ENCODE results near the gene MIOS.

The MIOS gene

GRCh38 chr7:7566651-7567611 lies at the start of gene MIOS:
TSS of gene MIOS (plus strand) at chr7:7566884. CDS start at chr7:7572476, 5,592 bp downstream.
- in situ Hi-C loops (cut with MboI; ENCODE audit: low sequenced_read_pairs), result no loop called here

DNA sequence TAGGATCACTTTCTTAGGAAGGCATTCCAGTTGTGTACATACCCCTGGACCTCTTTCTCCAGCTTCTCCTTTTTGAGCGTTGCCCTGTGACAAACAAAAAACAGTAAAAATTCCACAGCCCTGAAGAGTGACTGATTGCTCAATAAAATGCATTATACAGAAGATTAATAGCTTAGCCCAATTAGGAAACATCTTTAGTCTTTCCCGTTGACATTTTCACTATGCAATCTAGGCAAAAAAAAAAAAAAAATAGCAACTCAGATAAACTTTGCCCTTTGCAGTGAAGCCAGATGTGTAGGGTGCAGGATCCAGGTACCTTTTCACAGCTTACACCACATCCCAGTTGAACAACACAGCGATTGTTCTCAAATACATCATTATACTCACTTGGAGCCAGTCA lies 48.9 kb upstream of the MIOS start:
- in situ Hi-C loops (cut with MboI; ENCODE audit: low sequenced_read_pairs), result no loop called here

- in situ Hi-C loops (cut with MboI; ENCODE audit: low sequenced_read_pairs), result no loop called here
These were observed 47.6 kb upstream of the MIOS start for GRCh38 chr7:7519056-7519455.

GRCh38 chr7:7519528-7519927 lies 47.2 kb upstream of the MIOS start:
- in situ Hi-C loops (cut with MboI; ENCODE audit: low sequenced_read_pairs), result no loop called here

- in situ Hi-C loops (cut with MboI; ENCODE audit: low sequenced_read_pairs), result no loop called here
These were observed 45.4 kb upstream of the MIOS start for GRCh38 chr7:7521259-7521658.

- in situ Hi-C loops (cut with MboI; ENCODE audit: low sequenced_read_pairs), result no loop called here
These were observed 44.3 kb upstream of the MIOS start for GRCh38 chr7:7522421-7522820.

GRCh38 chr7:7524121-7524520 lies 42.6 kb upstream of the MIOS start:
- in situ Hi-C loops (cut with MboI; ENCODE audit: low sequenced_read_pairs), result no loop called here

DNA sequence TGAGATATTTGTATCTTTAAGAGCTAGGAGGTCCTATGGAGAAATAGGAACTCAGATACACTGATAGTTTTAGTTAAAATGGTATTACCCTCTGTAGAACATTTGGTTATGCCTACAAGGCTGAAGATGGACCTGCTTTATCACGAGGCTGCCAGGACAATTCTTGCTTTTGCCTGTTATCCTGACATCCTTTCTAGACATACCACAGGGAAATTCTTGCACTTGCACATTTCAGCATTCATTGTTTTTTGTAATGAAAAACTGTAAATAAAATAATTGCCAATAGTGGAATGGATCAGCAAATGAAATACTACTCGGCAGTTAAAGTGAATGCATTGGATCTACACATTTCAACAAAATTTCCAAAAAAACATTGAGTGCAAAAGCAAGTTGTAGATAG lies 40.7 kb upstream of the MIOS start:
- in situ Hi-C loops (cut with MboI; ENCODE audit: low sequenced_read_pairs), result no loop called here

DNA sequence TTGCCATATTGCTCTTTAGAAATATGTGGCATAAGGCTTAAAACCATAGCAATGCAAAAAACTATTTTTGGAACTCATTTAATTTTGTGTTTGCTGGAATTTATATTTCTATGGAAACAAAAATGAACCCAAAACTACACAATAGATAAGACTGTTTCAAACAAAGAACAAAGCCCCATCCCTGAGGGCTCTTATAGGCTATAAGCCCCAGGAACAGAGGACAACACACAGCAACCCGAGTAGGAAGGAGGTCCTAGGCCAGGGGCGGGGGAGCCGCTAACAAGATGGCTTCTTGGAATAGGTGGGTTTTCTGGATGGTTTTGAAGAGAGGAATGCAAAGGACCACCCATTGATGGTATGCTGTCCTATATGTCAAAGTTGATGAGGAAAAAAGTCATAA lies 39.6 kb upstream of the MIOS start:
- in situ Hi-C loops (cut with MboI; ENCODE audit: low sequenced_read_pairs), result no loop called here

DNA sequence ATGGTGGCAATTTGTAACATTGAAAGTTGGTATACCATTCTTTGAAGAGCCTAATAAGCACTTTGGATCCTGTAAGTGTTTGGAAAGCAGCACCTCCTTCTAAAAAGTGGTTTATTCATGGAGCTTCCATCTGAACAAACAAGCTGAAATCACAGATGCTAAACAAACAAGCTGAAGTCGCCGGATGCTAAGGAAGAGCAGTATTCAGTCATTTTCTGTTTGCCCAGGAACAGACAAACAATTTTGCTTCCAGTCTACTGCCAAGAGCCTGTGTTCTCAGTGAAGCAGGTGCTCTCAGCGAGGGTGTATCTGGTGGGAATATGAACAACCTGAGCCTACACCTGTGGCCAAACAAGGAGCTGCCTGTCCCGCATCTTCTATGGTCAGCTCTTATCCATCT lies 37.4 kb upstream of the MIOS start:
- in situ Hi-C loops (cut with MboI; ENCODE audit: low sequenced_read_pairs), result no loop called here

DNA sequence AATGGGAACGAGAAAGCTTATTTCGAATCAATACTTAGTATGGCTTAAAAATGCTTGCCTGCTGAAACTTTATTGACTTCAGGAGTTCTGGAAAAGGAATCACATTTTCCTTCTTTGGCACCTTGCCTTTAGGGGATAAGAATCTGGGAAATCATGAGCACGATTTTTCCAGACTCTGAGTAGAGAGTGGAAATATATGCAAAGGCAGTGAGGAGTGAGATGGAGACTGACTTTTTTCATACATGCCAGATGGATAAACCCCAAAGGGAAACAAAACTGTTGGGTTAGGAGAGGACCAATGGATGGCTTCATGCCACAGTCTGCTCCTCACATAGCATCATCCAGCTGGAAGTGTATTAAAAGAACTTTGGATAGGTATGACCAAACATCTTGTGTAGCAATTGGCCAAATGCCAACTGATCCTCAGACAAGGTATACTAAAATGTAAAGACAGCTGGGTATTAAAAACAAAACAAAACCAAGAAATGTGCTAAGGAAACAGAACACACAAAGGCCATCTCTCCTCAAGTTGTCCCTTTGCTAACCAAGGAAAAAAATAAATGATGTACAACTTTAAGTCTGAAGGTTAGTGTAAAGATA lies 32.8 kb upstream of the MIOS start:
- in situ Hi-C loops (cut with MboI; ENCODE audit: low sequenced_read_pairs), result no loop called here

DNA sequence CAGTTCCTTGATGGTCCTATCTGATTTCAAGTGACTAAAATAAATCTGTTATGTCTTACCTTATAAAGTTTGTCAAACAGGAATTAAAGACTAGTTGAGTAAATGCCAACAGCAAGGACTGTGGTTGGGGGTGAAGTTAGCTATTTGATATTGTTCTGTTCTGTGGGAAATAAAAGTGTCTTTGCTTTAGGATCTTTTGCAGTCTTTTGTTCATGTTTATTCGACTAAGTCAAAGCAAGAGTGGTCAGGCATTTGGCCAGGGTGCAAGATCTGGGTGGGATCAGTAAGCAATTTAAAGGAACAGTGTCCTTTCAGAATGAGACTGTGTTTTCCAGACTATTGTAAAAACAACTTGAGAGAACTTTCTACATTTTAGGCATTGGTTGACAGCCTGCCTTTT lies 31.0 kb upstream of the MIOS start, which contains the start of gene COL28A1:
COL28A1 (minus strand) TSS at position 183 of the 400 bp plus-strand sequence. CDS start 2,998 bp downstream, outside the sequence.
- in situ Hi-C loops (cut with MboI; ENCODE audit: low sequenced_read_pairs), result no loop called here

DNA sequence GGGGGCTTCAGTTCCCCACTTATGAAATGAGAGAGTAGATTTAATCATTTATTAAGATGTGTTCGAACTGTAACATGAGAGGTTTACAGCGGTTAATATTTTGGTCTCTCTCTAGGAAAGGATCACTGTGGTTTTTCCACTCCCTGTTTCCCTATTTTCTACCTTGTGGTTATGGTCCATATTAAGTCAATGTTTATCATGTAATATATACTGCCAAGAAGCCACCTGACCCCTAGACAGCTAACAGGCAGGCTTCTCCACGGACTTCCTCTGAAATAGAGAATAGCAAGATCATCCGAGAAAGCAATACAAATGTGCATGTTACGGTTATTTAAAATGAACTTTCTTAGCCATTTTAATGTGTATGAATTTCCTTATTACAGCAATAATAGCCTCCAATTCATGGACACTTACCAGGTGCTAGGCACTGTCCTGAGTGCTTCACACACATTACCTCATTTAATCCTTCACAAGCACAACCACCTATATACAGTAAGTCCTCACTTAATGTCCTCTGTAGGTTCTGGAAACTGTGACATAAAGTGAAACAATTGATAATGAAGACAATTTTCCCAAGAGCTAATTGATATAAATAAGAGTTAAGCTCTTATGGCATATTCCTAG lies 30.2 kb upstream of the MIOS start:
- in situ Hi-C loops (cut with MboI; ENCODE audit: low sequenced_read_pairs), result no loop called here

- in situ Hi-C loops (cut with MboI; ENCODE audit: low sequenced_read_pairs), result no loop called here
These were observed 29.0 kb upstream of the MIOS start for GRCh38 chr7:7537711-7538110.

DNA sequence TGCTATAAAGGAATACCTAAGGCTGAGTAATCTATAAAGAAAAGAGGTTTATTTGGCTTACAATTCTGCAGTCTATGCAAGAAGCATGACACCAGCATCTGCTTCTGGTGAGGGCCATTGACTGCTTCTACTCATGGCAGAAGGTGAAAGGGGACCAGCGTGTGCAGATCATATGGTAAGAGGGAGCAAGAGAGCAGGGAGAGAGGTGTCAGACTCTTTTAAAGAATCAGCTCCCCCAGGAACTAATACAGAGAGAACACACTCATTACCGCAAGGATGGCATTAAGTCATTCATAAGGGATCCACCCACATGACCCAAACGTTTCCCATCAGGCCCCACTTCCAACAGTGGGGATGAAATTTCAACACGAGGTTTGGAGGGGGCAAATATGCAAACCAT lies 27.5 kb upstream of the MIOS start:
- in situ Hi-C loops (cut with MboI; ENCODE audit: low sequenced_read_pairs), result no loop called here

DNA sequence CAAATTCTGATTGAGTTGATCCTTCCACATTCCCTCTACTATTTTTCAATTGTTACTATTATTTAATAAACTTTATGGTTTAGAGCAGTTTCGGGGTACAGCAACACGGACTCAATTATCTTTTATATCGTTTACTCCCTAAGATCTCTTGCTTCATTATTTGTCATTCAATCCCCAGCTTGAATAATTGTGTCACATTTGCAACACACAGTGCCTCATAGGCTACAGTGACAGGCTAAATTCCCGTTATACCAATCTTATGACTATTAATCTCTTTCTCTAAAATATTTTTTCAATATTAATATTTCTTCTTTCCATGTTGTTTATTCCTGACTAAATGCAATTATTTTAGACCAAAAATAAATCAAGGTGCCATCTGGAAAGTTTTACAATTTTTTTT lies 27.0 kb upstream of the MIOS start:
- in situ Hi-C loops (cut with MboI; ENCODE audit: low sequenced_read_pairs), result no loop called here

DNA sequence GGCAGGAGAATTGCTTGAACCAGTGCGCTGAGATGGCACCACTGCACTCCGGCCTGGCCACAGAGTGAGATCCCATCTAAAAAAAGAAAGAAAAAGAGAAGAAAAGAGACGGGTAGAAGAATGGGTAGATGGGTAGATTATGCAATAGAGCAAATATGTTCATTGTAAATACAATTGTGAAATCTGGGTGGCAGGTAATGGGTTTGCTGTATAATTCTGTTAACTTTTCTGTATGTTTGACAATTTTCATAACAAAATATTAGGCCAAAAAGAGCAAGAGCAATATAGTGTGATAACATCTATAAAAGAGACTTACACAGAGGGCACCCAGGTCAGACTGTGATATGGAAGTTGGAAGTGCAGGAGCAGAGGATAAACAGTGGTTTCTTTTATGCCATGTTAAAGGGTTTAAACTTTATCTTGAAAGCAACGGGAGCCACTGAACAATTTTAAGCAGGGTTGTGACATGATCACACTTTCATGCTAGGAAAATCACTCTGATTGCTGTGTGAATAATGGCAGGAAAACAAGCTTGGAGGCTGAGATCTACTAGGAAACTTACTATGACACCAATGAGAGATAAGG lies 24.3 kb upstream of the MIOS start:
- in situ Hi-C loops (cut with MboI; ENCODE audit: low sequenced_read_pairs), result no loop called here

GRCh38 chr7:7548407-7548806 lies 18.3 kb upstream of the MIOS start:
- in situ Hi-C loops (cut with MboI; ENCODE audit: low sequenced_read_pairs), result no loop called here

DNA sequence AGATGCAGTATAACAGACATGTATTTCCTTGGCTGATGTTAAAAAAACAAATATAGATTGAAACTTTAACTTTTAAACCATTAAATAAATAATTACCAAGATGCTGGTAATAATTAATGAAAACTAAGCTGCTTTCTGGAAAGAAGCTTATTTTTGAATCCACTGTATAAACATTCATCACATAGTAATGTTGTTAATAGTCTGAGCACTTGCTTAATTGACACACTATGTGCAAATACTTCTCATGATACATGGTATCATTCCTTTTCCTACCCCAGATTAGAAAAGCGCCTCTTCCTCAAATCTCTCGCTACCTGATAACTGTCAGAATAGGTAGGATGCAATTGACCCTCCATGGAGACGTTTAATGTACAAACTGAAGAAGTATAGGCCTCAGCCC lies 16.0 kb upstream of the MIOS start:
- in situ Hi-C loops (cut with MboI; ENCODE audit: low sequenced_read_pairs), result no loop called here

- in situ Hi-C loops (cut with MboI; ENCODE audit: low sequenced_read_pairs), result no loop called here
These were observed 14.5 kb upstream of the MIOS start for GRCh38 chr7:7552199-7552598.

DNA sequence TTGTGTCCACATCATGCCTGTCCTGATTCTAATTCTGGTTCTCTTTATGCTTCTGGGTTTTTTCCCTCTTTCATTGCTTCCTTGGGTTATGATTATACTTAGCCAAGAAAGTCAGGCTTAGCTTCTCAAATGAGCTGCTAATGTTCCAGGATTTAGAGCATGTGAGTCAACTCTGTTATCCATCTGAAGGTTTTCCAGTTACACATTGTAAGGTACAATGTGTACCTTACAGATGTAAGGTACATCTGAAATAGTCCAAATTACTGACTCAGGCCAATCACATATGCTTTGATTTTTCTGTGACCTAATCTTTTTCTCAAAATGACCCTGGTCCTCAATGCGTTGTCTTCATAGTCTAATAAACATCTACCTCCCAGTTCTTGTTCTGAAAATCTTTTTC lies 13.3 kb upstream of the MIOS start:
- in situ Hi-C loops (cut with MboI; ENCODE audit: low sequenced_read_pairs), result no loop called here

Data from HL-60/S4 treated with phorbol 12-myristate 13-acetate at 8.2 ng/mL for 4 days and 3 days (cell line).